ENCODE measurements around the gene AMOTL2. TPM values are rescaled to one million over a fixed set of nuclear protein-coding genes. Genes with fewer than 3 reads are reported as not detected.
A peak's percentile ranks its signal among the peaks of the same experiment; 100 is the strongest.

Gene AMOTL2
- total and polyA plus RNA-seq, 7 donors: 4.0 to 36.6 (median 16.5) TPM

- intact Hi-C loops (cut with DNase I): no loop called here
- peak overlapping the region; percentile 74 for H3K27ac ChIP-seq
- no peak for DNase-seq
- no peaks in the 10 kb centered on the region for H3K27me3 ChIP-seq (ENCODE audit: insufficient read depth in 3 of 3, low read length in 2 of 3)
- WGBS, 3 donors: 75 to 81% (median 76%) methylated on average over 11 of the region's 11 CpGs
- H3K4me1 ChIP-seq: peaks cover 46% of the 10 kb centered on the region
- TF ChIP-seq CTCF (IDR thresholded peaks at IDR 0.05): no peak
- H3K4me3 ChIP-seq: peak overlapping the region; percentile 64
- H3K9me3 ChIP-seq: no peaks in the 10 kb centered on the region
- peak in 2 of 4 donors; percentile 18 to 28 for ATAC-seq
- H3K36me3 ChIP-seq (ENCODE audit: insufficient read depth in 1 of 2, low read depth in 1 of 2): no peaks in the 10 kb centered on the region
These were observed 60.2 kb downstream of the AMOTL2 start for GRCh38 chr3:134313847-134314587.

- Histone ChIP-seq H3K36me3 (ENCODE audit: insufficient read depth in 1 of 2, low read depth in 1 of 2) (no peaks in the 10 kb centered on the region), H3K27ac (peak overlapping the region; percentile 74), H3K4me3 (peak overlapping the region; percentile 64), H3K4me1 (peaks cover 54% of the 10 kb centered on the region), H3K9me3 (no peaks in the 10 kb centered on the region), H3K27me3 (ENCODE audit: insufficient read depth in 3 of 3, low read length in 2 of 3) (no peaks in the 10 kb centered on the region)
- 21 to 32% (median 29%) methylated on average over 56 to 74 of the region's 74 CpGs for WGBS, 3 donors
- TF ChIP-seq CTCF (IDR thresholded peaks at IDR 0.05): peak; percentile 25
- ATAC-seq (peak; percentile 79 to 88 (median 80)), DNase-seq (peak; percentile 84 to 94)
- intact Hi-C loops (cut with DNase I): no loop called here
These were observed 61.1 kb downstream of the AMOTL2 start for GRCh38 chr3:134312873-134313846.

- Histone ChIP-seq H3K36me3 (ENCODE audit: insufficient read depth in 1 of 2, low read depth in 1 of 2) (no peaks in the 10 kb centered on the region), H3K4me1 (peaks cover 55% of the 10 kb centered on the region), H3K27me3 (ENCODE audit: insufficient read depth in 3 of 3, low read length in 2 of 3) (no peaks in the 10 kb centered on the region), H3K27ac (peak overlapping the region; percentile 74), H3K4me3 (no peak overlapping the region), H3K9me3 (no peaks in the 10 kb centered on the region)
- peak in 3 of 4 donors; percentile 8 to 48 (median 14) for ATAC-seq
- WGBS, 3 donors: 76 to 80% (median 78%) methylated on average over 28 of the region's 28 CpGs
- peak; percentile 39 to 71 for DNase-seq
- intact Hi-C loops (cut with DNase I): no loop called here
- TF ChIP-seq CTCF (IDR thresholded peaks at IDR 0.05): peak; percentile 13
These were observed 62.0 kb downstream of the AMOTL2 start for GRCh38 chr3:134312072-134312872.

- no peaks in the 10 kb centered on the region for H3K36me3 ChIP-seq (ENCODE audit: insufficient read depth in 1 of 2, low read depth in 1 of 2)
- DNase-seq (no peak), ATAC-seq (peak in 2 of 4 donors; percentile 7 to 21)
- H3K4me3 ChIP-seq: no peak overlapping the region
- peak overlapping the region; percentile 74 for H3K27ac ChIP-seq
- H3K9me3 ChIP-seq: no peaks in the 10 kb centered on the region
- WGBS, 3 donors: 54 to 73% (median 56%) methylated on average over 5 of the region's 5 CpGs
- H3K27me3 ChIP-seq (ENCODE audit: insufficient read depth in 3 of 3, low read length in 2 of 3): no peaks in the 10 kb centered on the region
- peaks cover 55% of the 10 kb centered on the region for H3K4me1 ChIP-seq
- intact Hi-C loops (cut with DNase I): no loop called here
- TF ChIP-seq CTCF (IDR thresholded peaks at IDR 0.05): no peak
These were observed 62.6 kb downstream of the AMOTL2 start for GRCh38 chr3:134311693-134312071.
